GM12892 (cell line): Measurements from ENCODE around the gene PERM1.
"Not testable (repeated sequence)": the region's sequence is repeated elsewhere in the genome, so short reads cannot be mapped to it uniquely, and the experiment has no call there.

Experiments
- DNase-seq: peaks from one replicate; pipeline ENCODE4 v3.0.0; 2011; ENCODE audit not compliant: insufficient read length
- FAIRE-seq: peaks from 2 replicates; lab custom pipeline; 2011; peaks lifted over from hg19 to GRCh38; lab: Jason Lieb, UNC
- POLR2A ChIP-seq: IDR thresholded peaks from 2 replicates; pipeline ENCODE4 v1.6.1; 2011; ENCODE audit warnings: low read depth, low read length, control low read depth
- POLR2AphosphoS5 ChIP-seq: IDR thresholded peaks from 2 replicates; pipeline ENCODE4 v1.6.1; 2011; ENCODE audit warnings: low read depth, low read length, control low read depth
- TAF1 ChIP-seq: IDR thresholded peaks from 2 replicates; pipeline ENCODE4 v1.6.1; 2011; ENCODE audit warnings: low read depth, mild to moderate bottlenecking, control low read depth, low read length, borderline replicate concordance

Gene PERM1

GRCh38 chr1:1021010-1021919, 39.4 kb upstream of the PERM1 start:
- DNase-seq = no peak
- no peak for FAIRE-seq
- TF ChIP-seq TAF1 (no peak), POLR2A (no peak), POLR2AphosphoS5 (no peak)

GRCh38 chr1:1020415-1021009, 38.6 kb upstream of the PERM1 start:
- FAIRE-seq = no peak
- TF ChIP-seq POLR2A = no peak
- no peak for TF ChIP-seq TAF1
- DNase-seq = no peak

DNA sequence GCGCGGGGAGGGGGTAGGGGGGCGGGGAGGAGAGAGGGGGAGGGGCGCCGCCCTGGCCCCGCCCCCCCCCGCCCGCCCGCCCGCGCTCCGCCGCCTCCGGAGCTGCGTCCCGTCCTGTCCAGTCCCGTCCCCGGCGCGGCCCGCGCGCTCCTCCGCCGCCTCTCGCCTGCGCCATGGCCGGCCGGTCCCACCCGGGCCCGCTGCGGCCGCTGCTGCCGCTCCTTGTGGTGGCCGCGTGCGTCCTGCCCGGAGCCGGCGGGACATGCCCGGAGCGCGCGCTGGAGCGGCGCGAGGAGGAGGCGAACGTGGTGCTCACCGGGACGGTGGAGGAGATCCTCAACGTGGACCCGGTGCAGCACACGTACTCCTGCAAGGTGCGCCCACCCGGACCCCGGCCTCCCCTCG, 38.1 kb upstream of the PERM1 start, which contains the start of gene AGRN:
TSS of gene AGRN (plus strand) at position 121 of the 405 bp plus-strand sequence. CDS start at position 174, 53 bp downstream.
- TF ChIP-seq TAF1 (no peak), POLR2AphosphoS5 (no peak), POLR2A (no peak)
- FAIRE-seq = no peak
- no peak for DNase-seq

DNA sequence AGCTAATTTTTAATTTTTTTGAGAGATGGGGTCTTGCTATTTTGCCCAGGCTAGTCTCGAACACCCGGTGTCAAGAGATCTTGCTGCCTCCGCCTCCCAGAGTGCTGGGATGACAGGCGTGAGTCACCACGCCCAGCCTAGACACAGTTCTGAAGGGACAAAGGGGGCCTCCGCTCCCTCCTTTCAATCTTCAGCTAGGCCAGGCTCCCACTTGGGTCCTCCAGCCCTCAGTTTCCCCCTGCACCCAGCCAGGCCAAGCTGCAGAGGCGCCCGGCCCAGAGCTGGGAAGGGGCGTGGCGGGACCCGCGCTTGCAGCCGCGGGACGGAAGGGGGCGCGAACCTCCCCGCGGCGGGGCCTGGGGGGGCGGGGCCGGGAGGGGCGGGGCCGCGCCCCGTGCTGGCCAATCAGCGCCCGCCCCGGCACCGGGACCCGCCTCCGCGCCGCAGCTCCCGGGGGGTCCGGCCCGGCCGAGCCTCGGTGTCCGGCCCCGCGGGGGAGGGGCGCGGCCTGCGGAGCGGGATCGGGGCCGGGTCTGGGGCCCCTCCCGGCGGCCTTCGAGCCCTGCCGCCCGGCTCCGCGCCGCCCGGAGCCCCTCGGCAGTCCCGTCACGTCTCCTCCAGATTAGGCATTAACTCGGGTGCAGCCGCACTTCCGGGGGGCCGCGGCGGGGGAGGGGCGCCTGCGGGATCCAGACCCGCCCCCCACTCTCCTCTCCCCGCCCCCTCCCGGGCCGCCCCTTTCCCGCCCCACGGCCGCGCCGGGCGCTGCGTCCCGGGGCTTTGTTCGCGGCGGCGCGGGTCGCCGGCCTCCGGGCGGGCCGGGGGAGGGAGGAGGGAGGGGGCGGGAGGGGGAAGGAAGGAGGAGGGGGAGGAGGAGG, 37.5 kb upstream of the PERM1 start:
- FAIRE-seq (peak; percentile 91), DNase-seq (peak; percentile 93)
- TF ChIP-seq POLR2A = no peak
- TF ChIP-seq POLR2AphosphoS5 = no peak
- no peak for TF ChIP-seq TAF1

DNA sequence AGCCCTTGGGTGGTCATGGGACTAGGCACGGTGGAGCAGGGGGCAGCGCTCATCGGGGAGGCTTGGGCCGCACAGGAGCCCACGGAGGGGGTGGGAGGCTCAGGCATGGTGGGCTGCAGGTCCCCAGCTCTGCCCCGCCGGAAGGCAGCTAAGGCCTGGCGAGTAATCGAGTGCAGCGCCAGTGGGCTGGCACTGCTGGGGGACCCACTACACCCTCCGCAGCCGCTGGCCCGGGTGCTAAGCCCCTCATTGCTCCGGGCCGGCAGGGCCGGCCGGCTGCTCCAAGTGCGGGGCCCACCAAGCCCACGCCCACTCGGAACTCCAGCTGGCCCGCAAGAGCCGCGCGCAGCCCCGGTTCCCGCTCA, 36.4 kb upstream of the PERM1 start:
- not testable (repeated sequence) for FAIRE-seq, DNase-seq

DNA sequence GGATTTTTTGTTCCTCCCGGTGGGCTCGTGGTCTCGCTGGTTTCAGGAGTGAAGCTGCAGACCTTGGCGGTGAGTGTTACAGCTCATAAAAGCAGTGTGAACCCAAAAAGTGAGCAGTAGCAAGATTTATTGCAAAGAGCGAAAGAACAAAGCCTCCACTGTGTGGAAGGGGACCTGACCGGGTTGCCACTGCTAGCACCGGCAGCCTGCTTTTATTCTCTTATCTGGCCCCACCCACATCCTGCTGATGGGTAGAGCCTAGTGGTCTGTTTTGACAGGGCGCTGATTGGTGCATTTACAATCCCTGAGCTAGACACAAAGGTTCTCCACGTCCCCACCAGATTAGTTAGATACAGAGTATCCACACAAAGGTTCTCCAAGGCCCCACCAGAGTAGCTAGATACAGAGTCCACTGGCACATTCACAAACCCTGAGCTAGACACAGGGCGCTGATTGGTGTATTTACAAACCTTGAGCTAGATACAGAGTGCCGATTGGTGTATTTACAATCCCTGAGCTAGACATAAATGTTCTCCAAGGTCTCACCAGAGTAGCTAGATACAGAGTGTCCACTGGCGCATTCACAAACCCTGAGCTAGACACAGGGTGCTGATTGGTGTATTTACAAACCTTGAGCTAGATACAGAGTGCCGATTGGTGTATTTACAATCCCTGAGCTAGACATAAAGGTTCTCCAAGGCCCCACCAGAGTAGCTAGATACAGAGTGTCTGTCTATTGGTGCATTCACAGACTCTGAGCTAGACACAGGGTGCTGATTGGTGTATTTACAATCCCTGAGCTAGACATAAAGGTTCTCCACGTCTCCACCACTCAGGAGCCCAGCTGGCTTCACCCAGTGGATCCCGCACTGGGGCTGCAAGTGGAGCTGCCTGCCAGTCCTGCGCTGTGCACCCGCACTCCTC, 35.8 kb upstream of the PERM1 start:
- FAIRE-seq, DNase-seq: not testable (repeated sequence)

GRCh38 chr1:1014799-1015681, 33.1 kb upstream of the PERM1 start:
- no peak for TF ChIP-seq POLR2A
- DNase-seq = no peak
- FAIRE-seq = no peak

DNA sequence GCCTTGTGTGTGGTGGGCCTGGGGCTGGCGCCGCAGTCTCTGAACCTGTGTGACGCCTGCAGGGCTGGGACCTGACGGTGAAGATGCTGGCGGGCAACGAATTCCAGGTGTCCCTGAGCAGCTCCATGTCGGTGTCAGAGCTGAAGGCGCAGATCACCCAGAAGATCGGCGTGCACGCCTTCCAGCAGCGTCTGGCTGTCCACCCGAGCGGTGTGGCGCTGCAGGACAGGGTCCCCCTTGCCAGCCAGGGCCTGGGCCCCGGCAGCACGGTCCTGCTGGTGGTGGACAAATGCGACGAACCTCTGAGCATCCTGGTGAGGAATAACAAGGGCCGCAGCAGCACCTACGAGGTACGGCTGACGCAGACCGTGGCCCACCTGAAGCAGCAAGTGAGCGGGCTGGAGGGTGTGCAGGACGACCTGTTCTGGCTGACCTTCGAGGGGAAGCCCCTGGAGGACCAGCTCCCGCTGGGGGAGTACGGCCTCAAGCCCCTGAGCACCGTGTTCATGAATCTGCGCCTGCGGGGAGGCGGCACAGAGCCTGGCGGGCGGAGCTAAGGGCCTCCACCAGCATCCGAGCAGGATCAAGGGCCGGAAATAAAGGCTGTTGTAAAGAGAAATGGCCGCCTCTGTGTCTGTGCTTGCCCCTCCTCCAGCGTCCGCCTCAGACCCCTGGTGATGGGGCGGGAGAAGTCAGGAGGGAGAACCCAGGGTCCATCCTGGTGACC, 32.2 kb upstream of the PERM1 start:
- no peak for TF ChIP-seq POLR2AphosphoS5
- no peak; the same call in 1 of the 2 replicates for TF ChIP-seq POLR2A
- no peak for TF ChIP-seq TAF1
- DNase-seq = no peak
- FAIRE-seq = no peak

DNA sequence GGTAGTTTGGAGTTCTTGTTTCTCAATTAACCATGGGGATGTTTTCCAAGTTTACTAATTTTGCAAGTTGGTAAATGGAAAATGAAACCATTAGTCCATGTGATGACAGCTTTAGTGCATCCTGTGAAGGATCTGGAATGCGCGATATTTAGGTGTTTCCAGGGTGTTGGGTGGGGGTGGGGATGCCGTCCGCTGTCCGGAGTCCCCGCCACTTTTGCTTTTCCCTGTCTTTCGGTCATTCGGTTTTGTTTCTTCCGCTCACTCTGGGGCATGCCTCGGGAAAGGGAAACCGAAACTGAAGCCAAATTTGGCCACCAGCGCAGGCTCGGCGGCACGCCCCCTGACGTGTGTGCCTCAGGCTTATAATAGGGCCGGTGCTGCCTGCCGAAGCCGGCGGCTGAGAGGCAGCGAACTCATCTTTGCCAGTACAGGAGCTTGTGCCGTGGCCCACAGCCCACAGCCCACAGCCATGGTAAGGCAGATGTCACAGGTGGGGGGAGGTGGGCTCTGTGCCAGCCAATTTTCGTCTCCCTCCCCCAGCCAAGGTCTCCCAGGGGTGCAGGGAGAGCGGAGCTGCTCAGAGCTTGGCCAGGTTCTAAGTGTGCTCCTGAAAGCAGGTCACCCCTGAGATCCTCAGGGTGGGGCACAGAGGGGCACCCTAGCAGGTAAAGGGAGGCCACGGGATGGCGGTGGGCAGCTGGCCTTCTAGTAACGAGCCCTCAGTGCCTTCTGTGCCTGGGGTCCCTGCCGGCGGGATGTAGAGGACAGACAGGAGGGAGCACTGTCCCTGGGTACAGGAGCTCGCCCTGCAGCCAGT, 31.4 kb upstream of the PERM1 start, which contains the start of gene ISG15:
TSS of gene ISG15 (plus strand) at position 393 of the 817 bp plus-strand sequence. CDS start at position 470, 77 bp downstream.
- peak; percentile 98 for FAIRE-seq
- TF ChIP-seq TAF1 = no peak
- TF ChIP-seq POLR2A = peak; percentile 81; the same call in 1 of the 2 replicates
- TF ChIP-seq POLR2AphosphoS5 = peak; percentile 68; the same call in 1 of the 2 replicates
- peak; percentile 72 for DNase-seq

DNA sequence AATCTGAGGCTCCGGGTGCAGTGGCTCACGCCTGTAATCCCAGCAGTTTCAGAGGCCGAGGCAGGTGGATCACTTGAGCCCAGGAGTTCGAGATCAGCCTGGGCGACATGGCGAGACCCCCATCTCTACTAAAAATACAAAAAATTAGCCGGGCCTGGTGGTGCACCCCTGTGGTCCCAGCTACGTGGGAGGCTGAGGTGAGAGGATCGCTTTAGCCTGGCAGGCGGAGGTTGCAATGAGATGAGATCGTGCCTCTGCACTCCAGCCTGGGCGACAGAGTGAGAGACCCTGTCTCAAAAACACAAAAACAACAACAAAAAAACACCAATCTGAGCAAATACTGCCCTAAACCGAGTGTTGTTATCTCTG, 30.8 kb upstream of the PERM1 start:
- FAIRE-seq, DNase-seq: not testable (repeated sequence)
